GM12874 (cell line): ENCODE results near the gene PTDSS2.

Experiments used
- CTCF ChIP-seq: IDR thresholded peaks from 2 replicates; pipeline ENCODE4 v1.5.1; 2011; ENCODE audit warnings: low read depth, mild to moderate bottlenecking, control low read depth, low read length, moderate library complexity; ENCODE audit not compliant: insufficient read depth

PTDSS2 gene

GRCh38 chr11:471468-472145 is 21.5 kb downstream of the PTDSS2 start:
- TF ChIP-seq CTCF = no peak

- TF ChIP-seq CTCF = no peak
Observed at GRCh38 chr11:472272-472671, 22.2 kb downstream of the PTDSS2 start.

DNA sequence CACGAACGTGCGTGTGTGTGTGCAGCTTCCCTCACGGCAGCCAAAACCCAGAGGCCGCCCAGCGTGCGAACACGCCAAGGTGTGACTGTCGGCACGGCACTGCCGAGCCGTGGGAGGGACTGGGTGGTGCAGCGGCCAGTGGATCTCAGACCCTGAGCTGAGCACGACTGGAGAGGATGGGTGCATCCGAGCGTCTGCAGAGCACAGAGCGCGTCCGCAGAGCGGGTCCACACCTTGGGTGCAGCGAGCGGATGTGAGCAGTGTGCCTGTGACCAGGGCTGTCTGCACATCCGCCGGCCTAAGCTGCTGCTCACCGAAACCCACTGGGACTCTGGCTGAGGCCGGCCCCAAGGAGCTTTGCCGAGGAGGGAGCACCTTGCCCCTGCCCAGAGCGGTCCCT is 22.7 kb downstream of the PTDSS2 start:
- no peak for TF ChIP-seq CTCF

GRCh38 chr11:473415-473814 is 23.3 kb downstream of the PTDSS2 start:
- no peak for TF ChIP-seq CTCF

DNA sequence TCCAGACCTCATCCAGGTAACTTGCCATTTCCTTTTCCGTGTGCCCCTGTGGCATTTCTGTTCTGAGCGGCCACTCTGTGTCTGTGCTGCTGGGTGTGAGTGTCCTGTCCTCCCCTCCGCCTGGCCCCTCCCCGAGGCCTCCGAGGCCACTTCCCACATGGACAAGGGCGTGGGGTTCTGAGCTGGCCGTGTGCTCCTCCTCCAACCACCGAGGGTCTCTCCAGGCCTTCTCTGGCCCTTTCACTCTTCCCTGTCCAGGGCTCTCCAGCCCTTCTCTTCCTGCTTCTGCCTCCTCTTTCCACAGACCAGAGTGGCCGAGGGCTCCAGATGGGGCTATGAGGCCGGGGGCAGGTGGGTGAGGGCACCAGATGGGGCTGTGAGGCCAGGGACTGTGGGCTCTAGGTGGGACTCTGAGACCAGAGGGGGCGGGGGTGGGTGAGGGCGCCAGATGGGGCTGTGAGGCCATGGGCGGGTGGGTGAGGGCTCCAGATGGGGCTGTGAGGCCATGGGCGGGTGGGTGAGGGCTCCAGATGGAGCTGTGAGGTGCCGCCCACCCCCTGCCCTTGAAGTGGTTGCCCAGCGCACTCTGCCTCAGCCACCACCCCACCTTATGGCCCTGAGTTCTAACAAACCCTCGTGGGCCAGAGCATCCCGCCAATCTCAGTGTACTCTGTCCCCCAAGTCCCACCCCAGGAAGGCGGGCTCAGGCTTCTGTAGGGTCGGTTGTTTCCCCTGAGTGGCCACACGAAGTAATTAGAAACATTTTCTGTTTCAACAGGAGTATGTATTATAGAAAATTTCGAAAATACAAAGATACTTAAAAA is 24.1 kb downstream of the PTDSS2 start:
- TF ChIP-seq CTCF = no peak

GRCh38 chr11:474914-475506 is 24.9 kb downstream of the PTDSS2 start:
- TF ChIP-seq CTCF = no peak

DNA sequence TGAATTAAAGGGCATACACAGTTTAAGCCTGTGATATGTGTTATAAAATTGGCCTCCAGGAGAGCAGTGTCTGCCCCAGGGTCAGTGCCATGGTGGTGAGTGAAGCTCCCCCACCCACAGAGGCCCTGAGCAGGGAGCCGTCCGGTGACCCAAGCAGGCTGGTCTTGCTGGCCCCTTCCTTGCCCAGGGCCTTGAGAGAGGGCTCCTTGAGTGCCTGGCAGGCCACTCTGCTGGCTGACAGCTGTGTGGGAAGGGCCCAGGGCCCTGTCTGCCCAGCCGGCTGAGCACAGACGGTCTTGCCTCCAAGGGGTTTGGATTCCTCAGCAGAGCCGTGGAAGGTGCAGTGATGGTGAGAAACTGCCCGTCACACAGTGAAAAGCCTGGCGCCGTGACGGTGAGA is 25.9 kb downstream of the PTDSS2 start:
- no peak for TF ChIP-seq CTCF
